ENCODE results near the gene LARP1B.
"Not testable (repeated sequence)": the region's sequence is repeated elsewhere in the genome, so short reads cannot be mapped to it uniquely, and the experiment has no call there.

DNA sequence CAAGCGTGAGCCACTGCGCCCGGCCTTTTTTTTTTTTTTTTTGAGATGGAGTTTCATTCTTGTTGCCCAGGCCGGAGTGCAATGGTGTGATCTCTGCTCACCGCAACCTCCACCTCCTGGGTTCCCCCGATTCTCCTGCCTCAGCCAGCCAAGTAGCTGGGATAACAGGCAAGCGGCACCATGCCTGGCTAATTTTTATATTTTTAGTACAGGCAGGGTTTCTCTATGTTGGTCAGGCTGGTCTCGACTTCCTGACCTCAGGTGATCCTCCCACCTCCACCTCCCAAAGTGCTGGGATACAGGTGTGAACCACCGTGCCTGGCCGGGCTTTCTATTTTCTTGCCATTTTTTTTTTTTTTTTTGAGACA lies 5.3 kb downstream of the LARP1B start:
- TF ChIP-seq, protein P1, sequence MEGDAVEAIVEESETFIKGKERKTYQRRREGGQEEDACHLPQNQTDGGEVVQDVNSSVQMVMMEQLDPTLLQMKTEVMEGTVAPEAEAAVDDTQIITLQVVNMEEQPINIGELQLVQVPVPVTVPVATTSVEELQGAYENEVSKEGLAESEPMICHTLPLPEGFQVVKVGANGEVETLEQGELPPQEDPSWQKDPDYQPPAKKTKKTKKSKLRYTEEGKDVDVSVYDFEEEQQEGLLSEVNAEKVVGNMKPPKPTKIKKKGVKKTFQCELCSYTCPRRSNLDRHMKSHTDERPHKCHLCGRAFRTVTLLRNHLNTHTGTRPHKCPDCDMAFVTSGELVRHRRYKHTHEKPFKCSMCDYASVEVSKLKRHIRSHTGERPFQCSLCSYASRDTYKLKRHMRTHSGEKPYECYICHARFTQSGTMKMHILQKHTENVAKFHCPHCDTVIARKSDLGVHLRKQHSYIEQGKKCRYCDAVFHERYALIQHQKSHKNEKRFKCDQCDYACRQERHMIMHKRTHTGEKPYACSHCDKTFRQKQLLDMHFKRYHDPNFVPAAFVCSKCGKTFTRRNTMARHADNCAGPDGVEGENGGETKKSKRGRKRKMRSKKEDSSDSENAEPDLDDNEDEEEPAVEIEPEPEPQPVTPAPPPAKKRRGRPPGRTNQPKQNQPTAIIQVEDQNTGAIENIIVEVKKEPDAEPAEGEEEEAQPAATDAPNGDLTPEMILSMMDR (IDR thresholded peaks at IDR 0.05; ENCODE audit: insufficient read depth, low read depth, low read length), result not testable (repeated sequence)
- TF ChIP-seq EZH2 (IDR thresholded peaks at IDR 0.05; ENCODE audit: insufficient read depth, low read length), result not testable (repeated sequence)
